GM12878 (cell line): ENCODE data around the gene DGKE. TPM values are rescaled to one million over a fixed set of nuclear protein-coding genes. Genes with fewer than 3 reads are reported as not detected.

Experiments
- ATAC-seq: fragments of 200-7000 bp; cut with Tn5 transposase; 3 replicates; pipeline ENCODE4 v1.9.1; 2020; ENCODE audit warnings: mild to moderate bottlenecking, moderate library complexity
- BruUV-seq: library from RNA; stranded (reverse); fragments of 400-500 nt; replicated peaks from 2 replicates; lab custom pipeline; 2021; lab: Mats Ljungman, UMichigan
- CTCF ChIA-PET: fragments of 300-600 bp; sonication (Branson Sonifier 250); formaldehyde crosslinking; extraction: SDS; loops from one replicate; lab custom pipeline; 2021; ENCODE audit warnings: inconsistent platforms; lab: Yijun Ruan, JAX
- POLR2A ChIA-PET: fragments of 350-600 bp; formaldehyde crosslinking; extraction: SDS; loops from one replicate; lab custom pipeline; 2021; ENCODE audit warnings: inconsistent platforms; lab: Charles Lee
- RAD21 ChIA-PET: fragments of 300-600 bp; sonication (Branson Sonifier 250); formaldehyde crosslinking; loops from one replicate; lab custom pipeline; 2023; ENCODE audit warnings: antibody characterized with exemption; ENCODE audit not compliant: unreplicated experiment; lab: Charles Lee
- SMC1A ChIA-PET: fragments of 300-600 bp; sonication (Branson Sonifier 250); formaldehyde crosslinking; loops from one replicate; lab custom pipeline; 2023; ENCODE audit not compliant: unreplicated experiment, uncharacterized antibody; lab: Charles Lee
- DNase-seq: peaks from one replicate; pipeline ENCODE4 v3.0.0-alpha.2; 2011; ENCODE audit warnings: low read depth, low spot score
- FAIRE-seq: peaks from 3 replicates; lab custom pipeline; 2011; peaks lifted over from hg19 to GRCh38; lab: Jason Lieb, UNC
- H2AFZ ChIP-seq: 2 replicates; pipeline ENCODE4 v1.6.0; 2011; ENCODE audit warnings: low read depth, low read length, control low read depth; ENCODE audit not compliant: control insufficient read depth
- H3K27ac ChIP-seq: 2 replicates; pipeline ENCODE4 v1.5.1; 2011; ENCODE audit warnings: control low read depth; ENCODE audit not compliant: control insufficient read depth, insufficient read depth
- H3K27me3 ChIP-seq, 2 experiments: replicated peaks in 1 of 2; 2 replicates each; pipeline versions ENCODE4 v1.6.0 to v1.6.1; 2011; ENCODE audit warnings: low read length in 1 of 2; ENCODE audit not compliant: control insufficient read depth in 2 of 2, insufficient read depth in 2 of 2
- H3K36me3 ChIP-seq, 2 experiments: 2 replicates each; pipeline ENCODE4 v1.5.1; 2011; ENCODE audit warnings: low read length in 1 of 2; ENCODE audit not compliant: control insufficient read depth in 2 of 2, insufficient read depth in 2 of 2
- H3K4me1 ChIP-seq: 2 replicates; pipeline ENCODE4 v1.6.1; 2011; ENCODE audit warnings: mild to moderate bottlenecking, low read length, moderate library complexity, mixed read lengths; ENCODE audit not compliant: control insufficient read depth, insufficient read depth
- H3K4me2 ChIP-seq: 2 replicates; pipeline ENCODE4 v1.6.0; 2011; ENCODE audit warnings: control low read depth; ENCODE audit not compliant: control insufficient read depth, insufficient read depth
- H3K4me3 ChIP-seq: fragments of 200-600 bp; sonication (generic); 2 replicates; pipeline ENCODE4 v1.5.1; 2016
- H3K79me2 ChIP-seq: 2 replicates; pipeline ENCODE4 v1.6.0; 2011; ENCODE audit warnings: low read length; ENCODE audit not compliant: control insufficient read depth, insufficient read depth
- H3K9ac ChIP-seq: 2 replicates; pipeline ENCODE4 v1.8.0; 2011; ENCODE audit warnings: low read length, control low read depth, mixed read lengths; ENCODE audit not compliant: control insufficient read depth, insufficient read depth
- H3K9me3 ChIP-seq: replicated peaks from 3 replicates; pipeline ENCODE4 v1.5.1; 2011; ENCODE audit warnings: mild to moderate bottlenecking, low read length; ENCODE audit not compliant: control insufficient read depth, insufficient read depth
- H4K20me1 ChIP-seq: 2 replicates; pipeline ENCODE4 v1.6.0; 2011; ENCODE audit not compliant: control insufficient read depth, insufficient read depth
- MEF2B ChIP-seq: fragments of 450-650 bp; IDR thresholded peaks from 2 replicates; pipeline ENCODE4 v1.6.1; 2018; ENCODE audit warnings: mild to moderate bottlenecking, moderate library complexity; ENCODE audit not compliant: partially characterized antibody, poor library complexity, severe bottlenecking
- MYB ChIP-seq: fragments of 150-350 bp; IDR thresholded peaks from 2 replicates; pipeline ENCODE4 v1.6.1; 2014; ENCODE audit warnings: mild to moderate bottlenecking, low read depth, low read length, borderline replicate concordance
- NR2F1 ChIP-seq: fragments of 450-650 bp; conservative IDR thresholded peaks from 2 replicates; pipeline ENCODE4 v1.6.1; 2017; ENCODE audit warnings: mild to moderate bottlenecking
- PML ChIP-seq: IDR thresholded peaks from 2 replicates; pipeline ENCODE4 v1.6.1; 2012; ENCODE audit warnings: low read length, inconsistent platforms
- STAT1 ChIP-seq: fragments of 450-650 bp; conservative IDR thresholded peaks from 2 replicates; pipeline ENCODE4 v1.6.1; 2014; ENCODE audit warnings: antibody characterized with exemption, mild to moderate bottlenecking
- WGBS: methylation state at CpG from one replicate; pipeline ENCODE4 v1.1.6; 2016; ENCODE audit warnings: low lambda C conversion rate; ENCODE audit not compliant: insufficient replicate concordance, insufficient coverage; ENCODE audit errors: missing lambda C conversion rate; 5-methylcytosine and 5-hydroxymethylcytosine counted together
- in situ Hi-C: fragments of 300-500 bp; cut with MboI; formaldehyde crosslinking; loops from 9 replicates; pipeline ENCODE4 v1.14.3; 2018; ENCODE audit warnings: mixed read lengths
- intact Hi-C: fragments of 100-400 bp; cut with micrococcal nuclease; formaldehyde crosslinking; loops from one replicate; pipeline ENCODE4 v1.14.2; 2022; ENCODE audit not compliant: unreplicated experiment
- polyA plus RNA-seq, 11 experiments: library from polyadenylated mRNA; depleted of rRNA in 4 of 11; unstranded in 6 of 11; stranded (reverse) in 5 of 11; fragments of >200 nt; fragmentation: Nextera tagmentation in 4 of 11; fragmentation: Illumina TruSeq in 1 of 11; extraction: Ambion mirVana in 4 of 11; extraction: Trizol in 1 of 11; gene quantifications; 1 replicate in 1 of 11; 2 replicates in 10 of 11; pipeline versions ENCODE4 v1.2.1 to v1.2.3, GENCODE V29; 2011 to 2016; ENCODE audit warnings: inconsistent platforms in 2 of 11, missing spikeins in 2 of 11, low read depth in 1 of 11
- total RNA-seq, 4 experiments: library from RNA; depleted of rRNA in 3 of 4; stranded (reverse); fragments of >200 nt in 3 of 4; fragmentation: Illumina TruSeq in 1 of 4; extraction: Trizol in 1 of 4; gene quantifications; 2 replicates each; pipeline versions ENCODE4 v1.2.1 to v1.2.3, GENCODE V29; 2013 to 2021
- TF ChIP-seq, protein P1 (sequence below): IDR thresholded peaks from 2 replicates; pipeline ENCODE4 v1.6.1; 2011; ENCODE audit warnings: borderline replicate concordance, low read depth, mild to moderate bottlenecking, moderate library complexity, mixed read lengths, low read length; ENCODE audit not compliant: insufficient read depth; ENCODE audit errors: extremely low read length
- TF ChIP-seq, protein P2 (sequence below): fragments of 450-650 bp; IDR thresholded peaks from 2 replicates; pipeline ENCODE4 v1.6.1; 2014; ENCODE audit warnings: mild to moderate bottlenecking

DGKE gene
- total and polyA plus RNA-seq, 10 of the 15 experiments (the other 5 are each of a cell fraction or from before 2014, with no cell fraction given): 2.8 to 18.0 (median 11.6) TPM

DNA sequence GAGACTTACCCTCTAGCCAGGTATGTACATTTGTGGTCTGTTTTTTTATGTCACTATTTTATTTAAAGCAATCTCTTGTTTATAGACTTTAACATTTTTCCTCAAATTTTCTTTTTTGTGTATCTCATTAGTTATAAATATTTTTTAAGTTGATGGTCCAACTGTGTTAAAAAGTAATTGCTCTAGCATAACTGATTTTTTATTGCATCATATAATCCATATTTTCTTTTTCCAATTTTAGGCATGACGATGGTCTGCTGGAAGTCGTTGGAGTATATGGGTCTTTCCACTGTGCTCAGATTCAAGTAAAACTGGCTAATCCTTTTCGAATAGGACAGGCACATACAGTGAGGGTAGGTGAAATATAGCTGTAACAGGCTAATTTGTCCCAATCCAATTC, 27.9 kb downstream of the DGKE start:
- CTCF ChIA-PET: no interaction called here

DNA sequence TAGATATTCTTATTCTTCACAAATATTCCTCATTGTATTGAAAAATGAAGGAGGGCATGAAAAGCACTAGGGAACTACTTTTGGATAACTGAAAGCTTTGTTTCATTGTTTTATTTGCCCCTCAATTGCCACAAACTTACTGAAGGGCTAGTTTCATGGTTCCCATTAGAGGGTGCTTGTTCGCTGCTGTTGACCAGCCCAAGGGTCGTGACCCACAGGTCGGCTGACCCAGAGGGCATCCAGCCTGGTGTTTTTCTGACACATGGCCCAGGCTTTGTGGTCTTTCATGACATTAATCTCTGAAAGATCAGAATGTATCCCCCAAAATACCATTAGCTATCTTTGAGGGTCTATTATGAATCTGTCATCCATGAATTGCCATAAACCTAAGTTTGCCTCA, 30.0 kb downstream of the DGKE start:
- WGBS: 87% methylated on average over 3 of the region's 3 CpGs
- ChIA-PET RAD21 (interaction anchor here (0.7 to 1.6 kb wide), 2 partner anchors 44 to 226 kb away, joined by 3 to 5 read pairs; no protein-coding TSS in a partner anchor), POLR2A (no interaction called here), CTCF (interaction anchor here (0.6 to 2.2 kb wide), 8 partner anchors 13 to 1714 kb away, joined by 3 to 5 read pairs (median 4); no protein-coding TSS in a partner anchor), SMC1A (interaction anchor here (1.0 to 1.8 kb wide), 5 partner anchors 15 to 58 kb away, joined by 3 to 8 read pairs (median 4); no protein-coding TSS in a partner anchor)
- Histone ChIP-seq H3K9me3 (no peaks in the 10 kb centered on the region; the same call in 2 of the 3 replicates), H3K4me3 (no peak overlapping the region), H3K27ac (no peak overlapping the region), H3K27me3 (no peaks in the 10 kb centered on the region), H3K4me2 (no peak overlapping the region), H4K20me1 (no peaks in the 10 kb centered on the region), H3K36me3 (peaks cover 2 to 8% of the 10 kb centered on the region in 2 experiments; a peak in 3 of 4 replicates), H3K79me2 (no peaks in the 10 kb centered on the region), H3K4me1 (no peaks in the 10 kb centered on the region), H2AFZ (no peak overlapping the region), H3K9ac (no peak overlapping the region)
- in situ Hi-C loops (no loop called here), intact Hi-C loops (no loop called here)
- BruUV-seq: no TSS peak
- ATAC-seq (no peak), FAIRE-seq (no peak), DNase-seq (no peak)
- TF ChIP-seq PML (no peak), NR2F1 (0 out of 2 replicates have a peak, but pooled peaks have one; percentile 33)

More for the DNA sequence above, 27.9 kb downstream of the DGKE start:
- BruUV-seq: no TSS peak
- WGBS: 99% methylated on average over 3 of the region's 3 CpGs
- POLR2A ChIA-PET: no interaction called here
- Histone ChIP-seq H3K79me2 (no peaks in the 10 kb centered on the region), H2AFZ (no peak overlapping the region), H4K20me1 (no peaks in the 10 kb centered on the region), H3K27me3 (no peaks in the 10 kb centered on the region), H3K27ac (no peak overlapping the region), H3K4me1 (no peaks in the 10 kb centered on the region), H3K4me3 (no peak overlapping the region), H3K36me3 (peaks cover 2 to 8% of the 10 kb centered on the region in 2 experiments; a peak in 3 of 4 replicates), H3K9ac (no peak overlapping the region), H3K4me2 (no peak overlapping the region), H3K9me3 (no peaks in the 10 kb centered on the region)
- ATAC-seq (no peak), FAIRE-seq (no peak), DNase-seq (no peak)
- RAD21 ChIA-PET: no interaction called here
- in situ Hi-C loops (no loop called here), intact Hi-C loops (no loop called here)
- TF ChIP-seq MYB (no peak), STAT1 (no peak), MEF2B (no peak)
- TF ChIP-seq, protein P1, sequence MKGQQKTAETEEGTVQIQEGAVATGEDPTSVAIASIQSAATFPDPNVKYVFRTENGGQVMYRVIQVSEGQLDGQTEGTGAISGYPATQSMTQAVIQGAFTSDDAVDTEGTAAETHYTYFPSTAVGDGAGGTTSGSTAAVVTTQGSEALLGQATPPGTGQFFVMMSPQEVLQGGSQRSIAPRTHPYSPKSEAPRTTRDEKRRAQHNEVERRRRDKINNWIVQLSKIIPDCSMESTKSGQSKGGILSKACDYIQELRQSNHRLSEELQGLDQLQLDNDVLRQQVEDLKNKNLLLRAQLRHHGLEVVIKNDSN: no peak
- TF ChIP-seq, protein P2, sequence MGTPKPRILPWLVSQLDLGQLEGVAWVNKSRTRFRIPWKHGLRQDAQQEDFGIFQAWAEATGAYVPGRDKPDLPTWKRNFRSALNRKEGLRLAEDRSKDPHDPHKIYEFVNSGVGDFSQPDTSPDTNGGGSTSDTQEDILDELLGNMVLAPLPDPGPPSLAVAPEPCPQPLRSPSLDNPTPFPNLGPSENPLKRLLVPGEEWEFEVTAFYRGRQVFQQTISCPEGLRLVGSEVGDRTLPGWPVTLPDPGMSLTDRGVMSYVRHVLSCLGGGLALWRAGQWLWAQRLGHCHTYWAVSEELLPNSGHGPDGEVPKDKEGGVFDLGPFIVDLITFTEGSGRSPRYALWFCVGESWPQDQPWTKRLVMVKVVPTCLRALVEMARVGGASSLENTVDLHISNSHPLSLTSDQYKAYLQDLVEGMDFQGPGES: no peak
- SMC1A ChIA-PET: no interaction called here
